Kidney tubule cell (primary cell): Measurements from ENCODE around the gene MAGEB10.
"Not testable (repeated sequence)": the region's sequence is repeated elsewhere in the genome, so short reads cannot be mapped to it uniquely, and the experiment has no call there.

Experiments used
- DNase-seq: peaks from one replicate; pipeline ENCODE4 v3.0.0-alpha.2; 2018; ENCODE audit warnings: low spot score

Gene MAGEB10, protein sequence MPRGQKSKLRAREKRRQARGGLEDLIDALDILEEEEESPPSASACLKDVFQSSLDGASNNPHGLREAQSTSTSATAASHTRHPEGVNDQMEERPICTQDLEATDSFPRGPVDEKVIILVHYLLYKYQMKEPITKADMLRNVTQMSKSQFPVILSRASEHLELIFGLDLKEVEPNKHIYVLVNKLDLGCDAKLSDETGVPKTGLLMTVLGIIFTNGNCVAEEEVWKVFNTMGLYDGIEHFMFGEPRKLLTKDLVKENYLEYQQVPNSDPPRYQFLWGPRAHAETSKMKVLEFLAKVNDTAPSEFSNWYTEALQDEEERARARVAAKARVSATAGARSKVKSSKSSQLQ

DNA sequence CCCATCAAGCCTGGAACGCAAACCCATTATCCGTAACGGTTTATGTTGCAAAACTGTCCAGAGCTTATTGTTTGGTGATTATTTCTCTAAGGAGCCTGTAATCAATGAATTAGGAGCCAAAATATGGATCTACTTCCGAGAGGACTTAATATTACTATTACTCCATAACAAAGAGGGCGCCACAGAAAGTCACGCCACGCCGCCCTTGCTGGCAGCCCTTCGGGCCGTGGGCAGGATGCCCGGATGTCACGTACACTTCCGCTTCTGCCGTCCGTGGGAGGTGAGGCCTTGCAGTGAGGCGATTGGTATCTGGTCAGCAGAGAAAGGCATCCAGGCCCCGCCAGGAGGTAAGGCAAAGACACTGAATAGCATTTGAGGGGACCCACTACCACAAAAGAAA, at the start of gene MAGEB10:
TSS of gene MAGEB10 (plus strand) at position 301 of the 400 bp plus-strand sequence. CDS start 13,317 bp downstream, outside the sequence.
- DNase-seq, result no peak

DNA sequence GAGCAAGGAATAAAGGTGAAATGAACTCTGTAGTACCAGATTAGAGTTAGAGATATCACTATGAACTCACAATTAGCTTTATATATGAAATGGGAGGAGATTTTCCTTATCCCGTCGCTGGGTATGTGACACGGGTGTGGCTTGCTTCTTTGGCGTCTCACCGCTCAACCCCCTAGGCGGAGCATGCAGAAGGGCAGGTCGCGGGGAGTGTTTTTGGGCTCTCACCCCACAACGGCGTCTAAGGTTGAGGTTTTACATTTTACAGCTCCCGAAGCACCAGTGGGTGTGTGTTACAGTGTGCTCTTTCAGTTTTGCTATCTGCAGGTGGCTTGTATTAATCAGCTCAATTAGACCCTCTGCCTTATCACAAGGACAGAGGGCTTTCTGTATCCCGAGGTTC, 42.1 kb upstream of the MAGEB10 start:
- no peak for DNase-seq

DNA sequence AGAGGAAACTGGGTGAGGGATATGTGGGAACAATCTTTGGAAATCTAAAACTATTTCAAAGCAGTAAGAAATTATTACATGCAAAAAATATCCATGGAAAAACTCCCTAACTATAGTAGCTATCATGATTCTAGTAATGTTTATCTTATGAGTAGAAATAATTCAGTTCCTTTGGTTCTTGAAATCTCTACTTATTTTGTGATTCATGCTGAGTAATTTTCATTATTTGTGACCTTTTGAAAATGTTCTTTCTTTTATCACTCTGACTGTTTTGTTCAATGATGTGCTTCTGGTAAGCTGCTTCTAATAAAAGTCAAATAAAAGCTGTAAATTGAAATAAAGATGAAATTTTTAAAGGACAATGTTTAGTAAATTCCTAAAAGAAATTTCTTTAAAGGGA, 40.4 kb upstream of the MAGEB10 start:
- DNase-seq, result no peak

DNA sequence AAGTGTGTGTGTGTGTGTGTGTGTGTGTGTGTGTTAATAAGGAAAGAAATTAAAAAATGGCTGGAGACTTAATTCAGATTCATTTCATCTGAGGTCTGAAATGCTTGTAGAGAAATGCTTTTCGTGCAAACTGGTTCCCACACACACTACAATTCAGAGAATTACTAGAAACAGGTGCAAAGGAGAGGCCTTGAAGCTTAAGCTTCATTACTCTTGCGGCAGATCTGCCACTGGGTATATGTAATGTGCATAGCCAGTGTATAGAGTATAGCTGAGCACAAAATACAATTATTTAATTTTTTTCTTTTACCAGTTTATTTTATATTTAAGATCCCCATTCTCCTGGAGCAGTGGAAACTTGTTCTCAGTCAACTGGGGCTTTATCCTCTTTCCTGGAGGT, 31.8 kb upstream of the MAGEB10 start:
- no peak for DNase-seq

DNA sequence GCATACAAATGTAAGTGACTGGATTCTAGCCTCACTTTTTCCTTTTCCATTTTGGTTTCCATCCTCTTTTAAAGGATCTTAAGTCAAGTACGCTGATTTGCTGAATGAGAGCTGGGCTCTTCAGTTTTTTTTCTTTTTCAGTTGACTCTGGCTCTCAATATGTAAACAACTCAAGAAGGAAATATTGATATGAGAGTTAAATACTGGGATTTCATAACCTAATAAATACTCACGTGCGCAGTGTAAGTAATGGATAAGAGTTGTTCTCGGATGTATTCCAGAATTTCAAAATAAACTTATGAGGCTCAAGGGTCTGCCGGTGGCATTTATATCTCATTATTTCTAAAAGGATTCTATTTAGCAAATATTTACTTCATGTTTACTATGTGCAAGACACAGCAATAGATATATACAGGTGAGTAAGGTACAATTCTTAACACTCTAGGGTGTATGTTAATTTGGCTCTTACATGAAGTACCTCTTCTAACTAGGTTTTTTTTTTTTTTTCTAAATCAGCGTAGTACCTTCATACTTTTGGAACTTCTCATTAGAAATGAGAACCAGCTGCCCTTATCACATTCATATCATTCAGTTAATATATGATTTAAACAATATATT, 11.0 kb upstream of the MAGEB10 start:
- DNase-seq, result no peak

DNA sequence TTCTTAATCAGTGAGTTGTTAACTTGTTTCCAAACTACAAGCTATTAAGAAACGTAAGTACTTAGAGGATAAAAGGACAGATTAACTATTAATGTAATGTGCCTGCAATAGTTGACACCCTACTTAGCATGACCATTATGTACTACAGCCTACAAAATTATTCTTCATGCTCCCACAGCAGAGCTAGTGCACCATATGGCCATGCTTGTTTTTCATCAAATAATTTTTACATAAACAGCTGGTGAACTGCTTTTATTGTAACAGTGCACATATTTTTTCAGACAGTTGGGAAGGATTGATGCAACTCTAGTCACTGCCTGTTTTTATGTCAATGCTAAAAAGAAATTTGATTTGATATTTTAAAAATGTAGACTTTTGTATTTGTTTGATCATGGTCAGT, 10.2 kb upstream of the MAGEB10 start:
- no peak for DNase-seq

DNA sequence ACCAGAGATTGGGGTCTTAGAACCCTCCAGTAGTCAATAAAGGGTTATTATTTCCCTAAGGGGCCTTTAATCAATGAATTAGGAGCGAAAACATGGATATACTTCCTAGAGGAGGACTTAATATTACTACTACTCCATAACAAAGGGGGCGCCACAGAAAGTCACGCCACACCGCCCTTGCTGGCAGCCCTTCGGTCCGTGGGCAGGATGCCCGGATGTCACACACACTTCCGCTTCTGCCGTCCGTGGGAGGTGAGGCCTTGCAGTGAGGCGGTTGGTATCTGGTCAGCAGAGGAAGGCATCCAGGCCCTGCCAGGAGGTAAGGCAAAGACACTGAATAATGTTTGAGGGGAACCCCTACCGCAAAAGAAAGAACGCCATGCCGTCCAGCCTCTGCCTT, 436 bp downstream of the MAGEB10 start:
- no peak for DNase-seq

DNA sequence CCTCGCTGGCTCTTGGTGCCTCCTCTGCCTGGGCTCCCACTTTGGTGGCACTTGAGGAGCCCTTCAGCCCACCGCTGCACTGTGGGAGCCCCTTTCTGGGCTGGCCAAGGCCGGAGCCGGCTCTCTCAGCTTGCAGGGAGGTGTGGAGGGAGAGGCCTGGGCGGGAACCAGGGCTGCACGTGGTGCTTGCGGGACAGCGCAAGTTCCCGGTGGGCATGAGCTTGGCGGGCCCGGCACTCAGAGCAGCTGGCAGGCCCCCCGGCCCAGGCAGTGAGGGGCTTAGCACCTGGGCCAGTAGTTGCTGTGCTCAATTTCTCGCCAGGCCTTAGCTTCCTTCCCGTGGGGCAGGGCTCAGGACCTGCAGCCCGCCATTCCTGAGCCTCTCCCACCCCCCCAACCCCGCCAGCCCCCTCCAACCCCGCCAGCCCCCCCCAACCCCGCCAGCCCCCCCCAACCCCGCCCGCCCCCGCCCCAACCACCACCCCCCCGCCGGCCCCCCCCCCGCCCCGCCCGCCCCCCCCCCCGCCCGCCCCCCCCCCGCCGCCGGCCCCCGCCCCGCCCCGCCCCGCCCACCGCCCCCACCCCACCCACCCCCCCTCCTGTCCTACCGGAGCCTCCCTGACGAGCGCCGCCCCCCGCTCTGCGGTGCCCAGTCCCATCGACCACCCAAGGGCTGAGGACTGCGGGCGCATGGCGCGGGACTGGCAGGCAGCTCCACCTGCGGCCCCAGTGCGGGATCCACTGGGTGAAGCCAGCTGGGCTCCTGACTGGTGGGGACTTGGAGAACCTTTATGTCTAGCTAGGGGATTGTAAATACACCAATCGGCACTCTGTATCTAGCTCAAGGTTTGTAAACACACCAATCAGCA, 1.4 kb downstream of the MAGEB10 start:
- DNase-seq, result not testable (repeated sequence)

DNA sequence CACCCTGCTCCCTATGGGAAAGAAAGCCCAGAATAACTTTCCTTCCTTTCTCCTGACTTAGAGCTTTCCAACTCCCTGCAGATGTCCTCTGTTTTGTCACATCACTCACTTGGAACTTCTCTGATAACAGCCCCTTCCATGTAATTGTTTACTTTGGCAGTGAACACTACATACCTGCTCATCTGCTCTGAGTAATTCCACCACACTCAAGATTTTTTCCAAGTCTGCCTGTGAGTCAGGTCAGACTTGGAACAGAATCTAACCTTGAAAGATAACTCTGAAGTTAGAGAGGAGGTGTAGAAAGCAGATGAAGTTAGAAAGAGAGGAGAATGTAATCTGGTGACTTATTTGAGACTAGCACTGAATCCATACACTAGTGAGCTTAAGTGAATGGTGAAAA, 7.4 kb downstream of the MAGEB10 start:
- peak; percentile 74 for DNase-seq

DNA sequence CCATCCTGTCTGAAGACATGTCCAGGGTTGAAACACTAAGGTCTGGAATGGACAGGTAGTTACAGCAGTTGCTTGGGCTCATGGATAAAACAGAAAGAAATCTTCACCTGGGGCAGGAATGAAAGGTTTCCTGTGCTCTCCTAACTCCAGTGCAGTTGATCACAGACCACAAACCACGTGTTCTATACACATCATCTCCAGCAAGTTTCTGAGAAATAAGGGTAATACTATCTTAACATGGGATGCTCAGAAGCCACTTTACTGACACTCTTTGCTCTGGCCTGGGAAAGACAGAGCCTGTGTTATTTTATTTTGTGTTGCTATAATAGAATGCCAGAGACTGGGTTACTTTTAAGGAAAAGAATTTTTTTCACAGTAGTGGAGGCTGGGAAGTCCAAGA, 16.0 kb downstream of the MAGEB10 start:
- no peak for DNase-seq

DNA sequence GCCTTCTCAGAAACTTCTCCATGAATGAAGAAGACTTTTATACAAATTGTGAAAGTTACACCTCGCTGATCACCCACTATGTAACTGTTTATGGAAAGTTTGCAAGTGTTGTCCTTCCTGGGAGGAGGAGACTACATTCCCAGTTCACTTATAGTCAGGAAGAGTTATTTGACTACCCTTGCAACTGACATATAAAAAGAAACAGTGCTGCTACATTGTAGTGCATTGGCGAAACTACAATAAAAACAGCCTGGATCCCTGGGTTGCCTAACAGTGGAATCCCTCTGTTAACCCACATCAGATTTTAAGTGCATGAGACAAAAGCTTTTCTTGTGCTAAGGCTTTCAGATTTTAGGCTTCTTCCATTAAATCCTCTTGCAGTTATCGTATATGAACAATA, 30.4 kb downstream of the MAGEB10 start:
- no peak for DNase-seq

DNA sequence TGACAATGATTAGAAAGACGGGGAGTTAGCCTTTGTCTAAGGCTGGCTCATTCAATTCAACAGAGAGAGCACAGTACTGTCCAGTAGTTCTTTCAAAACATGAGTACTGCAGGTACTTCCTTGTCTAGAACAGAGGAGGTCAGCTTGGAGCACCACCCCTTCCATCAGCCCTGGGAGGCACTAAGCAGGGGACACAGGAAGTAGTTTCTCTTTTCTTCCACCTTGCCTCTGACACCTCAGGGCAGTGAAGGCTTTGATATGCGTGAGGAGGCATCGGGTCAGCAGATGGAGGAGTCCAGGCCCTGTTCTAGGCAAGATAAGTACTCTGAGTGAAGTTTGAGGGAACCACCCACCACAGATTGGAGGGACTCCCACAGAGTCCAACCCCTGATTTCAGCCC, 33.1 kb downstream of the MAGEB10 start:
- DNase-seq, result no peak

DNA sequence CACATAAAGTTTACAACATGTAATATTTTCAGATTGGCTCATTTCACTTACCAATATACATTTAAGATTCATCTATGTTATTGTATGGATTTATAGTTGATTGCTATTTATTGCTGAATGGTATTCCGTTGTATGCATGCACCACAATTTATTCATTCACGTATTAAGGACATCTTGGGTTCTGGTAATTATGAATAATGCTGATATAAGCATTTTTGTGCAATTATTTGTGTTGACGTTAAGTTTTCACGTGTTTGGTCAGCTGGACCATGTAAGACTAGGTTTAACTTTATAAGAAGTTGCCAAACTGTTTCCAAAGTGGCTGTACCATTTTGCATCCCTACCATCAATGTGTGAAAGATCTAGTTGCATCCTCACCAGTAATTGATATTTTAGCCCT, 35.1 kb downstream of the MAGEB10 start:
- no peak for DNase-seq

DNA sequence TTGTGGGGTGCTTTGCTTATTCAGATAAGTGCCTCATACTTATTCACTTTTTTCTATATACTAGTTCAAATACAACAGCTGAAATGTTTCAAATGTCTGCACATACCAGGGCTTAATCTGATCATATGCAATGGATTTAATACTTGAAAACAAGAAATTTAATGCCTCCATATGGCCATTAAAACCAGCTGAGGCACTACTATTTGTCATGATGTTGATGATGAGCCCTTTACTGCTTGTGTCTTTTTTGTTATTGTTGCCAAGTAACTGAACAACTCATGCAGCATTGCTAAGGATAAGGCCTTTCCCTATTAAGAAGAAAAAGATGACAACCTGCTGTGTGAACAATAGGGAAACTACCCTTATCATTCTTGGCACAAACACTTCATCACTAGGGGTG, 52.5 kb downstream of the MAGEB10 start:
- DNase-seq, result no peak

DNA sequence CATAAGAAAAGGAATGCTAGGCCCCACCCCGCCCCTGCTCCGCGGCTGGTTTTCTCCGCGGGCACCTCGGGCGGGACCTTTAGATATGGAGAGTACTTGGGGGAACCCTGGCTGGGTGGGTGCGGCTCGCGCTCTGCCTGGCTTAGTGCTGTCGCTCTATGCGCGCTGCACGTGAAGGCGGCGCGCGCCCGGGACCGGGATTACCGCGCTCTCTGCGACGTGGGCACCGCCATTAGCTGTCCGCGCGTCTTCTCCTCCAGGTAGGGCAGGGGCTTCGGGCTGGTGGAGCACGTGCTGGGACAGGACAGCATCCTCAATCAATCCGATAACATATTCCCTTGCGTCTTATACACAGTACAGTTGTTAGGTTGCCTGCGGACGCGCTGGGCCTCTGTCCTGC, 56.0 kb downstream of the MAGEB10 start:
- no peak for DNase-seq
